PC-9 (cell line): ENCODE results near the gene ZBTB7C. TPM values are rescaled to one million over a fixed set of nuclear protein-coding genes. Genes with fewer than 3 reads are reported as not detected.

ENCODE experiments used
- BruUV-seq: library from RNA; stranded (reverse); fragments of 400-500 nt; replicated peaks from 2 replicates; lab custom pipeline; 2021; lab: Mats Ljungman, UMichigan
- CTCF ChIA-PET: fragments of 300-600 bp; sonication (Branson Sonifier 250); formaldehyde crosslinking; loops from one replicate; lab custom pipeline; 2022; ENCODE audit warnings: antibody characterized with exemption; lab: Charles Lee
- POLR2A ChIA-PET: fragments of 300-600 bp; sonication (Branson Sonifier 250); formaldehyde crosslinking; loops from one replicate; lab custom pipeline; 2022; ENCODE audit warnings: antibody characterized with exemption; ENCODE audit not compliant: unreplicated experiment; lab: Charles Lee
- DNase-seq, 2 experiments: peaks; one replicate each; pipeline versions ENCODE4 v3.0.0 to v3.0.0-alpha.2; 2015 to 2022; ENCODE audit warnings: mixed read lengths in 1 of 2
- H2AFZ ChIP-seq: fragments of 200-600 bp; sonication (generic); 2 replicates; pipeline ENCODE4 v1.8.1; 2017; ENCODE audit warnings: antibody characterized with exemption
- H3F3A ChIP-seq: fragments of 200-600 bp; sonication (generic); 2 replicates; pipeline ENCODE4 v1.8.1; 2017; ENCODE audit warnings: antibody characterized with exemption, mild to moderate bottlenecking, low read depth; ENCODE audit not compliant: insufficient read depth
- H3K27ac ChIP-seq: fragments of 200-600 bp; sonication (generic); 2 replicates; pipeline ENCODE4 v1.6.1; 2016; ENCODE audit warnings: mixed run types
- H3K27me3 ChIP-seq: fragments of 200-600 bp; sonication (generic); 2 replicates; pipeline ENCODE4 v1.6.1; 2016; ENCODE audit warnings: low read depth, mixed run types; ENCODE audit not compliant: insufficient read depth
- H3K36me3 ChIP-seq: fragments of 200-600 bp; sonication (generic); 2 replicates; pipeline ENCODE4 v1.6.1; 2016; ENCODE audit warnings: low read depth, mixed run types
- H3K4me1 ChIP-seq: fragments of 200-600 bp; sonication (generic); replicated peaks from 2 replicates; pipeline ENCODE4 v1.6.1; 2016; ENCODE audit warnings: mixed run types; ENCODE audit not compliant: insufficient read depth
- H3K4me2 ChIP-seq: fragments of 200-600 bp; sonication (generic); 2 replicates; pipeline ENCODE4 v1.6.1; 2017; ENCODE audit warnings: mixed run types
- H3K4me3 ChIP-seq: fragments of 200-600 bp; sonication (generic); 2 replicates; pipeline ENCODE4 v1.6.1; 2016; ENCODE audit warnings: mixed run types
- H3K79me2 ChIP-seq: fragments of 200-600 bp; sonication (generic); 2 replicates; pipeline ENCODE4 v1.6.1; 2017; ENCODE audit warnings: low read depth, mixed run types
- H3K9me2 ChIP-seq: fragments of 200-600 bp; sonication (generic); 2 replicates; pipeline ENCODE4 v1.8.1; 2017; ENCODE audit warnings: mild to moderate bottlenecking; ENCODE audit not compliant: insufficient read depth
- H3K9me3 ChIP-seq: fragments of 200-600 bp; sonication (generic); 2 replicates; pipeline ENCODE4 v1.8.1; 2016; ENCODE audit warnings: low read depth; ENCODE audit not compliant: insufficient read depth
- H4K20me1 ChIP-seq: fragments of 200-600 bp; sonication (generic); 2 replicates; pipeline ENCODE4 v1.8.1; 2017; ENCODE audit not compliant: insufficient read depth
- EZH2 ChIP-seq: fragments of 200-600 bp; sonication (generic); IDR thresholded peaks from 2 replicates; pipeline ENCODE4 v1.8.0; 2017; ENCODE audit warnings: antibody characterized with exemption, low read depth
- intact Hi-C: fragments of 100-400 bp; cut with micrococcal nuclease; formaldehyde crosslinking; loops from one replicate; pipeline ENCODE4 v1.10.0; 2022; ENCODE audit not compliant: unreplicated experiment
- total RNA-seq: library from RNA; stranded (reverse); gene quantifications from 2 replicates; pipeline ENCODE4 v1.2.3, GENCODE V29; 2021
- TF ChIP-seq, protein P1 (sequence below): fragments of 200-600 bp; sonication (generic); conservative IDR thresholded peaks from 2 replicates; pipeline ENCODE4 v1.6.1; 2017; ENCODE audit warnings: mixed run types, antibody characterized with exemption, mild to moderate bottlenecking, moderate library complexity

ZBTB7C gene
- total RNA-seq, 1 experiment from 2014 or later, result not detected

DNA sequence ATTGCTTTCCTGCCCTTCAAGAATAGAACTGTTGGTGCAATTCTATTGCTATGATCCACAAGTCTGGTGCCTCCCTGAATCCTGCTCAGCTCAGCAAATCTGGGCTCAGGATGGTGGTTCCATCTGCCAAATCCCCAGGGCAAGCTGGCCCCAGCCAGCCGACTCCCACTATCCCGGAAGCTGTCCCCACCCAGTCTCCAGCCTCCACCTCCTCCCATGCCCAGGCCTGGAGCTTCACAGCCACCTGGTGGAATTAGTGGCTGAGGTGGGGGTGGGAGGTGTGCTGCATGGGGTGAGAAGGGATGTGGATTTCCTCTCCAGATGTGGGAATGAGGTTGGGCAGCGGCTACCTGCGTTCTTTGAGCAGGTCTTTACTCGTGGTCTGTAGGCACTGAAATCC lies 359.4 kb downstream of the ZBTB7C start:
- Histone ChIP-seq H3K9me3 (no peaks in the 10 kb centered on the region), H3K27me3 (peaks cover 26% of the 10 kb centered on the region), H3K4me3 (no peak overlapping the region), H3K79me2 (no peaks in the 10 kb centered on the region), H3F3A (no peaks in the 10 kb centered on the region), H2AFZ (no peak overlapping the region), H4K20me1 (no peaks in the 10 kb centered on the region), H3K4me2 (peak overlapping the region; percentile 31), H3K27ac (no peak overlapping the region), H3K4me1 (peaks cover 15% of the 10 kb centered on the region), H3K36me3 (no peaks in the 10 kb centered on the region), H3K9me2 (no peaks in the 10 kb centered on the region)
- intact Hi-C loops, result no loop called here
- BruUV-seq, result no TSS peak
- CTCF ChIA-PET, result no interaction called here
- TF ChIP-seq EZH2, result no peak
- TF ChIP-seq, protein P1, sequence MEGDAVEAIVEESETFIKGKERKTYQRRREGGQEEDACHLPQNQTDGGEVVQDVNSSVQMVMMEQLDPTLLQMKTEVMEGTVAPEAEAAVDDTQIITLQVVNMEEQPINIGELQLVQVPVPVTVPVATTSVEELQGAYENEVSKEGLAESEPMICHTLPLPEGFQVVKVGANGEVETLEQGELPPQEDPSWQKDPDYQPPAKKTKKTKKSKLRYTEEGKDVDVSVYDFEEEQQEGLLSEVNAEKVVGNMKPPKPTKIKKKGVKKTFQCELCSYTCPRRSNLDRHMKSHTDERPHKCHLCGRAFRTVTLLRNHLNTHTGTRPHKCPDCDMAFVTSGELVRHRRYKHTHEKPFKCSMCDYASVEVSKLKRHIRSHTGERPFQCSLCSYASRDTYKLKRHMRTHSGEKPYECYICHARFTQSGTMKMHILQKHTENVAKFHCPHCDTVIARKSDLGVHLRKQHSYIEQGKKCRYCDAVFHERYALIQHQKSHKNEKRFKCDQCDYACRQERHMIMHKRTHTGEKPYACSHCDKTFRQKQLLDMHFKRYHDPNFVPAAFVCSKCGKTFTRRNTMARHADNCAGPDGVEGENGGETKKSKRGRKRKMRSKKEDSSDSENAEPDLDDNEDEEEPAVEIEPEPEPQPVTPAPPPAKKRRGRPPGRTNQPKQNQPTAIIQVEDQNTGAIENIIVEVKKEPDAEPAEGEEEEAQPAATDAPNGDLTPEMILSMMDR, result no peak
- peak in 1 of 2 experiments; percentile 16 for DNase-seq
- POLR2A ChIA-PET, result no interaction called here

DNA sequence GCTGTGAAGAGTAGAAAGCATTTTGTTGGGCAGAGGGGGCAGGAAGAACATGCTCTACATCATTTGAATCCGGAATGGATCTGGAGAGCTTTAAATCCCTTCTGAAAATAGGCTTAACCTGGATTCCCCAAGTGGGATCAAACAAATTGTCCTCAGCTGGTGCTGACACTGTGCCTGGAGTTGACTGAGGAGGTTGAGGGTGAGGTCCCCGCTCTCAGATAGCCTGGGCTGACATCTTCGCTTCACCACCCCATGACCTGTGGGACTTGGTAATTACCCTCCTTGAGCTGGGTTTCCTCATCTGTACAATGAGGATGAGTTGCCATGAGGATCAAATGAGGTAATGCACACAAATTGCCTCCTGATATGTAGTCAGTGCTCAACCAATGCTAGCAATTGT lies 360.9 kb downstream of the ZBTB7C start:
- H3F3A ChIP-seq, result no peaks in the 10 kb centered on the region
- H3K4me3 ChIP-seq, result no peak overlapping the region
- no peaks in the 10 kb centered on the region for H3K9me3 ChIP-seq
- TF ChIP-seq, protein P1, result no peak
- TF ChIP-seq EZH2, result no peak
- POLR2A ChIA-PET, result no interaction called here
- H4K20me1 ChIP-seq, result no peaks in the 10 kb centered on the region
- peaks cover 23% of the 10 kb centered on the region; the same call in 1 of the 2 replicates for H3K27me3 ChIP-seq
- no peak for DNase-seq
- H3K9me2 ChIP-seq, result no peaks in the 10 kb centered on the region
- intact Hi-C loops, result no loop called here
- CTCF ChIA-PET, result no interaction called here
- no peaks in the 10 kb centered on the region for H3K79me2 ChIP-seq
- H3K36me3 ChIP-seq, result no peaks in the 10 kb centered on the region
- H3K27ac ChIP-seq, result no peak overlapping the region
- peaks cover 15% of the 10 kb centered on the region for H3K4me1 ChIP-seq
- H3K4me2 ChIP-seq, result no peak overlapping the region
- H2AFZ ChIP-seq, result no peak overlapping the region
- no TSS peak for BruUV-seq

DNA sequence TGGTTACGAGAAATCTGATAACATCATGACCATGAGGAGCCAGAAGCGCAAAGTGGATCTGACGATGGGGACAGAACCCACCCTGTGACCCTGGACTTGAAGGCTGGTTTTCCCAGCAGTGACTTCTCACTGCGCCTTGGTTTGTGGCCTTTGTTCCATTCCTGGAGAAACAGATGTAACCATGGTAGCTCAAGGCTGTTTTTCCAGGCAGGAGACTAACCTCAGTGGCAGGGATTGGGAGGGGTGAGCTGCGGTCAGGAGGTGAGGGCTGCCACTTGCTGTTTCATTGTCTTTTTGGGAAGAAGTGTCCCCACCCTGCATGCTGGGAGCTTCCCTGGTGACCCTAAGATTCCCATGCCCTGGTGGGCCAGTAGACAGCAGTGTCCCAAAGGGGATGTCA lies 362.3 kb downstream of the ZBTB7C start:
- Histone ChIP-seq H3K36me3 (no peaks in the 10 kb centered on the region), H3F3A (no peaks in the 10 kb centered on the region), H3K27me3 (peaks cover 23% of the 10 kb centered on the region; the same call in 1 of the 2 replicates), H2AFZ (no peak overlapping the region), H3K4me2 (no peak overlapping the region), H3K4me1 (peaks cover 15% of the 10 kb centered on the region), H3K4me3 (no peak overlapping the region), H3K9me2 (no peaks in the 10 kb centered on the region), H3K27ac (no peak overlapping the region), H3K9me3 (no peaks in the 10 kb centered on the region), H4K20me1 (no peaks in the 10 kb centered on the region), H3K79me2 (no peaks in the 10 kb centered on the region)
- CTCF ChIA-PET, result no interaction called here
- DNase-seq, result no peak
- TF ChIP-seq, protein P1, result no peak
- no peak for TF ChIP-seq EZH2
- intact Hi-C loops, result no loop called here
- POLR2A ChIA-PET, result no interaction called here
- no TSS peak for BruUV-seq
